Measurements from ENCODE around the gene CHPF2.

Gene CHPF2

DNA sequence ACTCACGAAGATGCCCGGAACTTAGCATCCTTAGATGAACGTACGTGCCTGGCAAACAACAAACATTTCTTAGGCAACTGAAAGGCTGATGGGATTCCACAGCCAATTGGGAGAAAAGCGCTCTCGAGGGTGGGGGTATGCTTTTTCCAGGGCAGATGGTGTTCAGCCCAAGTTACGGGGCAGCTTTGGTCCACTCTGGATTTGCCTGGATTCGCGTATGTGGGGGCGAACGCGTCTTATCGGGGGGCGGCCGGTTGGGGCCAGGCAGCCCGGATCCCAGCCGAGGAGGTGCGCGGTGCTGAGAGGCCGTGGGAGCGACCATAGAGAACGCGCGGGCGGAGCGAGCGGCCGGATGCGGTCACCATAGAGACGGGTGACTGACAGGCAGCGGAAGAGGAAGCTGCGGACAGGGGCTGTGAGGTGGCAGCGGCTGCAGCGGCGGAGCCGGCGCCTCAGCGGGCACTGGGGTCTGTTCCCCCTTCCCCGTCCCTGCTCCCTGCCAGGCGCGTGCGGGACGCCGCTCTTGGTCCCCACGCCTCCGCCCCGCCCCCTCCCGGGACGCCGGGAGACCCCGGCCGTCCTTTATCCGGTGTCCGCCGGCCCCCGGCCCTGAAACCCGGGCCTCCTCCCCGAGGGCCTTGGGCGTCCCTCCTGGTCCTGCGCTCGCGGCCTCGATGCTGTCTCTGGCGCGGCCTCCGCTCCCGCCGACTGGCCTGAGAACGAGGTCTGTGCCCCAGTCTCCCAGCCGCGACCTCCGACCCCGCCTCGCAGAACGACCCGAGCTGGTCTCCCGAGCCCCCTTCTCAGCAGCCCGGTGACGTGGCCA, at the start of gene CHPF2:
Gene CHPF2 (plus strand): TSS at position 393 of the 826 bp plus-strand sequence. CDS start 1,529 bp downstream, outside the sequence.
- Mint-ChIP-seq H3K36me3 (ENCODE audit: low read depth) (peaks cover 18% of the 10 kb centered on the region), H3K4me1 (ENCODE audit: low read depth) (peaks cover 24% of the 10 kb centered on the region), H3K4me3 (peak within 1 kb of the TSS; percentile 97), H3K27ac (peak within 1 kb of the TSS; percentile 97), H3K27me3 (ENCODE audit: low read depth) (peaks cover 4% of the 10 kb centered on the region), H3K9me3 (no peaks in the 10 kb centered on the region)
- peak; percentile 91 for DNase-seq (ENCODE audit: low spot score)

DNA sequence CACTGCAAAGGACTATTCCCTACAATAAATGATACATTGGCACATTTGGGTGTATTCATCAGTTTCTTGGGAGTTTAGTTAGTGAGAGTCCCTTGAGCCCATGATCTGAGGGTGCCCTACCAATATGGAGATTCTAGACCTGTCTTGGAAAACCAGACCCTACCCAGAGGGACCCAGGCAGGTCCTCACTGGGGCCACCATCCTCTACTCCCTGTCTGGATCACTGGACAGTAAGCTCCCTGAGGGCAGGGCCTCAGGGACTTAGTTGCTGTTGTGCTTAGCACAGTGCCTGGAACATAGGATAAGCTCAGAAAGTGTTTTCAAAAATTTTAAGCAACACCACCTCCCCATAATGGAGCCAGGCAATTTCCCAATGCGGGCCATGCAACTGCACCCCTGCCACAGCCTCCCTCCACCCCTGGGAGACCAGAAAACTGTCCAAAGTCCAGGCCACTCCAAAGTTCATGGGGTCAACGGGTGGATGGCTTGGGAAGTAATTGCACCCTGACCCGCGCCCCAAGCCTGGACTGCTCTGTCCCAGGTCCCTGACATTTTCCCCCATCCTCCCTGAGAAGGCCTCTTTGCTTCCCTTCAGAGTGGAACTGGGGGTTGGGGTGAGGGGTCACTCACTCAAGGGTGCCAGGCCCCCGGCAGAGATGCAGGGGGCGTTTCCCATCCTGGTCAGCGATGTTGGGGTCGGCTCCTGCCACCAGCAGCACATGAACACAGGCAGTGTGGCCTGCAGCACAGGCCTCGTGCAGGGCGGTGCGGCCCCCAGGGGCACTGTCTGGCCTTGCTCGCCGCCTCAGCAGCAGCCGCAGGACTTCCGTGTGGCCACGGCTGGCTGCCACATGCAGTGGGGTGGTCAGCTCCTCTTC, 46.3 kb upstream of the CHPF2 start:
- H3K27me3 Mint-ChIP-seq (ENCODE audit: low read depth): peaks cover 14% of the 10 kb centered on the region

DNA sequence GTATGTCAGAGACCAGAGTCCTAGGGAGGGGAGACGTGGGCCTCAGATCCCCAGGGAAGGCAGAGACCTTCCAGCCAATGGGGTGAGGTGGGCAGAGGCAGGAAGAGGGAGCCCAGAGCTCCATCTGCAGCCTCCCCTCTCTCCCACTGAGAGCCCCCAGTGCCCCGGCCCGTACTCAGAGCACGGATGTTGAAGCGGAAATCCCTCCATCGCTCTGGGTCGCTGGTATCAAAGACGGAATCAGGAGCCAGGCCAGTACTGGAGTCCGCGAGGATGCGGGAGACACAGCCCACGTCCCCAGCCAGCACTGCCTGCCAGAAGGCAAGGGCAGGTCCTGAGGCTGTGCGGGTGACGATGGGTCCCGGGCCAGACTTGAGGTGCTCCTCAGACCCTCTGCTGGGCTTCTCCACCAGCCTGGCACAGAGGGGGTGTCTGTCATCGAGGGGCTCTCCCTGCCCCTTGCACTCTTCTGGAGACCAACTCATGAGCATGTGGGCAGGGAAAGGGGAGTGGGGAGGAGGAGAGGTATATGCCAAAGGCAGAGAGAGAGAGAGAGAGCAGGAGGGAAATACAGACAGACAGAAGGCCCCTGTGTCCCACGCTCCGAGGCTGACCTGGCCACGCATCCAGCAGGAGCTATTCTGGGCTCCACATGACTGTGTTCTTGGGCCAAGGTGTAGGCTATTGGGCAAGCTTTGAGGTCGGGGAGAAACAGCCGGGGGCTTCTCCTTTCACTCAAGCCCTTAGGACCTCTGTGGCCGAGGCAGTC, 45.5 kb upstream of the CHPF2 start, which contains the start of gene ASB10:
Gene ASB10 (minus strand): TSS at position 611 of the 769 bp plus-strand sequence. CDS start 120 bp downstream, at position 491.
- peaks cover 14% of the 10 kb centered on the region for H3K27me3 Mint-ChIP-seq (ENCODE audit: low read depth)
- no peak within 1 kb of the TSS for H3K4me3 Mint-ChIP-seq
- DNase-seq (ENCODE audit: low spot score): no peak
- H3K27ac Mint-ChIP-seq: no peak within 1 kb of the TSS
- H3K36me3 Mint-ChIP-seq (ENCODE audit: low read depth): no peaks in the 10 kb centered on the region
- H3K9me3 Mint-ChIP-seq: no peaks in the 10 kb centered on the region
- H3K4me1 Mint-ChIP-seq (ENCODE audit: low read depth): no peaks in the 10 kb centered on the region

More for the DNA sequence above, 46.3 kb upstream of the CHPF2 start:
- Mint-ChIP-seq H3K9me3 (no peaks in the 10 kb centered on the region), H3K36me3 (ENCODE audit: low read depth) (no peaks in the 10 kb centered on the region), H3K27ac (no peak overlapping the region), H3K4me1 (ENCODE audit: low read depth) (no peaks in the 10 kb centered on the region), H3K4me3 (no peak overlapping the region)
- DNase-seq (ENCODE audit: low spot score): no peak

DNA sequence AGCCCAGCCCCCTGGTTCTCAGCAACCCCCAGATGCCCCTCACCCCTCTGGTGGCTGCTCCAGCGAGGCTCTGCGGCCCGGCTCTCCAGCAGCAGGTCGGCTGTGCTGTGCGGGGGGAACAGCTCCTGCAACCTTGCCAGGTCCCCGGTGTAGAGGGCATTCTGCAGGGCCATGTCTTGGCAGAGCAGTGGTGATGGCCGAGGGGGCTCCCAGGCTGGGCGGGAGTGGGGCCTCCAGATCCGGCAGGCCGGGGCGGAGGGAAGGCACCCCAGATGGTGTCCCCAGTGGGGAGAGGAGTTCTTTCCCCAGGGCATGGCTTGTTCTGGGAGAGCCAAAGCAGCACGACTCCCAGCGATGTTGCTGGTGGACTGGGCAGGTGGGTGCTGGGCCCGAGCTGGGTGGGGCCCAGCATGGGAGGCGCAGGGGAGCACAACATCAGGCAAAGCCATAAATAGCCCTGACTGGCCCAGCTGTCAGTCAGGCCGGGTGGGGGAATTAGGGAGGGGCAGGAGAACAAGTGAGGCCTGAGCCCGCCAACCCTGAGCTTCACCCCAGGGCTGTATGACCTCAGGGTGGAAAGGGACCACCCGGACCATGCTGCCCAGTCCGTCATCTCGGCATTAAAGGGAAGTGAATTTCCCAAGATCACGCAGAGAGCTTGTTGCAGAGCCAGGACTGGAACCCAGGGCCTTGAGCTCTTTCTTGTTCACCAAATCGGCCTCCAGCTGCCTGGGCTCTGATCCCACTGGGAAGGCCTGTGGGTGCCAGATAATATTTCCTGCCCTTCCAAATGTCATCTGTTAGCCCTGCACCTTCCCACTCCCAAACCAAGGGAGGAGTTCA, 44.7 kb upstream of the CHPF2 start:
- Mint-ChIP-seq H3K4me3 (no peak overlapping the region), H3K27ac (no peak overlapping the region), H3K4me1 (ENCODE audit: low read depth) (no peaks in the 10 kb centered on the region), H3K9me3 (no peaks in the 10 kb centered on the region), H3K36me3 (ENCODE audit: low read depth) (no peaks in the 10 kb centered on the region), H3K27me3 (ENCODE audit: low read depth) (peaks cover 11% of the 10 kb centered on the region)
- no peak for DNase-seq (ENCODE audit: low spot score)

- H3K36me3 Mint-ChIP-seq (ENCODE audit: low read depth): no peaks in the 10 kb centered on the region
- H3K4me3 Mint-ChIP-seq: no peak overlapping the region
- no peaks in the 10 kb centered on the region for H3K4me1 Mint-ChIP-seq (ENCODE audit: low read depth)
- H3K27ac Mint-ChIP-seq: no peak overlapping the region
- H3K9me3 Mint-ChIP-seq: no peaks in the 10 kb centered on the region
- peaks cover 11% of the 10 kb centered on the region for H3K27me3 Mint-ChIP-seq (ENCODE audit: low read depth)
- DNase-seq (ENCODE audit: low spot score): no peak
Observed at GRCh38 chr7:151188252-151188542, 44.1 kb upstream of the CHPF2 start.

DNA sequence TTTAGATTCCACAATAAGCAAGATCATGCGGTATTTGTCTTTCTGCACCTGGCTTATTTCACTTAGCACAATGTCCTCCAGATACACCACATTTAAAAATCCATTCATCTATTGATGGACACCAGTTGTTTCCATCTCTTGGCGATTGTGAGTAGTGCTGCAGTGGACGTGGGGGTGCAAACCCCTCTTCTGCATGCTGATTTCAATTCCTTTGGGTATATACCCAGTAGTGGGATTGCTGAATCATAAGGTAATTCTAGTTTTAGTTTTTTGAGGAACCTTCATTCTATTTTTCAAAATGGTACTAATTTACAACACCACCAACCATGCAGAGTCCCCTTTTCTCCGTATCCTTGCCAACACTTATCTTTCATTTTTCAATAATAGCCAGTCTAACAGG, 43.2 kb upstream of the CHPF2 start:
- Mint-ChIP-seq H3K9me3 (no peaks in the 10 kb centered on the region), H3K27ac (no peak overlapping the region), H3K36me3 (ENCODE audit: low read depth) (no peaks in the 10 kb centered on the region), H3K27me3 (ENCODE audit: low read depth) (peaks cover 11% of the 10 kb centered on the region), H3K4me3 (no peak overlapping the region), H3K4me1 (ENCODE audit: low read depth) (no peaks in the 10 kb centered on the region)
- DNase-seq (ENCODE audit: low spot score): no peak

DNA sequence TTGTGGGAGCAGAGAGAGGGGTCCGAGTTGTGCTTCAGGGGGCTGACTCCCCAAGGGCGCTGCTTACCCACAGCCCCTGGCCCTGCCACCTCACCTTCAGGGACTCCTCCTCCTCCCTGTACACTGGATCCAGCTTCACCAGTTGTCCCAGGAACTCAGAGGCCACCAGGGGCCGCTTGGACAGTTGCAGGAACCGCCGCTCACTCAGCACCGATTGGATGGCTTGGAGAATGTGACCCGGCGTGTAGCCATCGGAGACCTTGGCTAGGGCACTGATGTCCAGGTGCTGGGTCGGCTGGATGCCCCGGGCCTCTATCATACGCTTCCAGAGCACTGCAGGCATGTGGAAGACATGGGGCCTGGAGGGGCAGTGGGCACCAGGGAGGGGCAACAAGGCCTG, 40.7 kb upstream of the CHPF2 start:
- H3K27ac Mint-ChIP-seq: no peak overlapping the region
- H3K36me3 Mint-ChIP-seq (ENCODE audit: low read depth): no peaks in the 10 kb centered on the region
- no peak for DNase-seq (ENCODE audit: low spot score)
- H3K27me3 Mint-ChIP-seq (ENCODE audit: low read depth): peaks cover 18% of the 10 kb centered on the region
- no peaks in the 10 kb centered on the region for H3K9me3 Mint-ChIP-seq
- H3K4me3 Mint-ChIP-seq: no peak overlapping the region
- H3K4me1 Mint-ChIP-seq (ENCODE audit: low read depth): no peaks in the 10 kb centered on the region

DNA sequence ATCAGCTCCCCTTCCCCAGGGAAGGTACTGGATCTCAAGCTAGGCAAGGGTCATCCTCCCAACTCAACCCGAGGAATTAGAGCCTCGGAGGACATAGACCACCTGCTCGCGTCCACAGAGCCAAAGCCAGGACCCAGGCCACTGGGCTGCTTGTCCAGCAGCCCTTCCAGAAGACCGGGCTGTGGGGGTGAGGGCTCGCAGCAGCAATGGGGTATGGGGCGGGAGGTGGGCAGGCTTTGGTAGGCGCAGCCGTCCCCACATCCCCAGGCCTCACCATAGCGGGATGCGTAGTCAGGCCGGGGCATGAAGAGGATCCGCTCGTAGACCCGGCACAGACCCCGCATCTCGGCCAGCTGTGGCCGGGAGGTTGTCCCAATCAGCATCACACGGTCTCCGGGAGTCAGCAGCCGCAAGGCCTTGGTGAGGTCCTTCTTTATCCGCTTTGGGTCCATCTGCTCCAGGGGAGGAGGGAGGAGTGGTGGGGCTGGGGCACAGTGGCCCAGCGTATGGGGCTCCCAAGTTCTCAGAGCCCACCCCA, 40.2 kb upstream of the CHPF2 start:
- Mint-ChIP-seq H3K27me3 (ENCODE audit: low read depth) (peaks cover 18% of the 10 kb centered on the region), H3K36me3 (ENCODE audit: low read depth) (no peaks in the 10 kb centered on the region)

DNA sequence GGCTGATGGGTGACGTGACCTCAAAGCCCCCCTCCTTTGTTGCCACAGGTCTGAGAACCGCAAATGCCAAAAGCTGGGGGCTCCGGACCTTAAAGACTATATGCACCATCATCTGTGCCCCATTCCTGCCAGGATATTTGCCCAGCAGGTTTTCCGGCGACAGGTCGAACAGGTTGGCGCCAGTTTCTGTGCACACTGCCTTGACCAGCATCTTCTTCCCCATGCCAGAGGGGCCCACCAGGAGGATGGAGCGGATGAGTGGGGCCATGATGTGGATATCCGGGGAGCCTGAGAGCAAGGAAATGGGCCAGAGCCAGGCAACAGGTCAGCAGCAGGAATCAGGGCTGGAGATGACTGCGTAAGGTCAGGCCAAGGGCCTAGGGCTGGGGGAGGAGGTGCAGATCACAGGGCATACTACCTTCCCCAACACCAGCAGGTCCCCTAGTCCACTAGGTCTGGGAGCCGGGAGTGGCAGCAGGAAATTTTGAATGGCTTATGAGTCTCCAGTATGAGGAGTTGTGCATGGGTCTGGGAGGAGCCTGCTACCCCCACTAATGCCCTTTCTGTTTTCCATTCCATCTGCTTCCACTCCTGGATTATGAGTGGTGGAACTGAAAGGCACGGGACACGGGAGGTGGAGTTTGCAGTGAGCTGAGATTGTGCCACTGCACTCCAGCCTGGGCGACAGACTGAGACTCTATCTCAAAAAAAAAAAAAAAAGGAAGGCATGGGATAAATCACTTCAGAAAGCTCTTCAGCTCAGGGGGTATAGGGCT, 38.9 kb upstream of the CHPF2 start:
- DNase-seq (ENCODE audit: low spot score): no peak
- Mint-ChIP-seq H3K27ac (no peak overlapping the region), H3K36me3 (ENCODE audit: low read depth) (no peaks in the 10 kb centered on the region), H3K9me3 (no peaks in the 10 kb centered on the region), H3K4me1 (ENCODE audit: low read depth) (no peaks in the 10 kb centered on the region), H3K27me3 (ENCODE audit: low read depth) (peaks cover 18% of the 10 kb centered on the region), H3K4me3 (no peak overlapping the region)

More for the DNA sequence above, 40.2 kb upstream of the CHPF2 start:
- no peaks in the 10 kb centered on the region for H3K4me1 Mint-ChIP-seq (ENCODE audit: low read depth)
- no peak for DNase-seq (ENCODE audit: low spot score)
- no peaks in the 10 kb centered on the region for H3K9me3 Mint-ChIP-seq
- H3K4me3 Mint-ChIP-seq: no peak overlapping the region
- no peak overlapping the region for H3K27ac Mint-ChIP-seq

- Mint-ChIP-seq H3K4me3 (no peak overlapping the region), H3K27ac (no peak overlapping the region), H3K27me3 (ENCODE audit: low read depth) (peaks cover 13% of the 10 kb centered on the region), H3K9me3 (no peaks in the 10 kb centered on the region), H3K36me3 (ENCODE audit: low read depth) (no peaks in the 10 kb centered on the region), H3K4me1 (ENCODE audit: low read depth) (no peaks in the 10 kb centered on the region)
- no peak for DNase-seq (ENCODE audit: low spot score)
Observed at GRCh38 chr7:151194188-151194587, 38.1 kb upstream of the CHPF2 start.

GRCh38 chr7:151195616-151196450, 36.5 kb upstream of the CHPF2 start:
- no peaks in the 10 kb centered on the region for H3K9me3 Mint-ChIP-seq
- H3K4me1 Mint-ChIP-seq (ENCODE audit: low read depth): no peaks in the 10 kb centered on the region
- H3K27me3 Mint-ChIP-seq (ENCODE audit: low read depth): peaks cover 6% of the 10 kb centered on the region
- no peak for DNase-seq (ENCODE audit: low spot score)
- no peaks in the 10 kb centered on the region for H3K36me3 Mint-ChIP-seq (ENCODE audit: low read depth)
- no peak overlapping the region for H3K27ac Mint-ChIP-seq
- no peak overlapping the region for H3K4me3 Mint-ChIP-seq

DNA sequence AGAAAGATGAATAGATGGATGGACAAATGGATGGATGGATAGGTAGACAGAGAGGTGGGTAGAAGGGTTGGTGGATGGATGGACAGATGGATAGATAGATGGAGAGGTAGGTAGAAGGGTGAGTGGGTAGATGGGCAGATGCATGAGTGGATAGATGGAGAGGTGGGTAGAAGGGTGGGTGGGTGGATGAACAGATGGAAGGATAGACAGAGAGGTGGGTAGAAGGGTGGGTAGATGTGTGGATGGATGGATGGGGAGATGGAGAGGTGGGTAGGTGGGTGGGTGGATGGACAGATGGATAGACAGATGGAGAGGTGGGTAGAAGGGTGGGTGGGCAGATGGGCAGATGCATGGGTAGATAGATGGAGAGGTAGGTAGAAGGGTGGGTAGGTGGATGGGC, 34.4 kb upstream of the CHPF2 start:
- no peak overlapping the region for H3K4me3 Mint-ChIP-seq
- no peaks in the 10 kb centered on the region for H3K36me3 Mint-ChIP-seq (ENCODE audit: low read depth)
- no peaks in the 10 kb centered on the region for H3K4me1 Mint-ChIP-seq (ENCODE audit: low read depth)
- no peak for DNase-seq (ENCODE audit: low spot score)
- H3K9me3 Mint-ChIP-seq: no peaks in the 10 kb centered on the region
- H3K27me3 Mint-ChIP-seq (ENCODE audit: low read depth): peaks cover 6% of the 10 kb centered on the region
- H3K27ac Mint-ChIP-seq: no peak overlapping the region
